SK-N-SH (cell line): Measurements from ENCODE around the gene FNDC3B. TPM values are rescaled to one million over a fixed set of nuclear protein-coding genes. Genes with fewer than 3 reads are reported as not detected.

Experiments used
- CTCF ChIA-PET: fragments of 300-600, 350-600 bp; formaldehyde crosslinking; extraction: SDS; loops from one replicate; lab custom pipeline; 2021; lab: Yijun Ruan, JAX
- POLR2A ChIA-PET: fragments of 350-600 bp; sonication (Branson Sonifier 250); formaldehyde crosslinking; extraction: SDS; loops from one replicate; lab custom pipeline; 2020; ENCODE audit warnings: antibody characterized with exemption, inconsistent platforms; lab: Yijun Ruan, JAX
- DNase-seq: peaks from one replicate; pipeline ENCODE4 v3.0.0; 2012
- H2AFZ ChIP-seq: fragments of 200-600 bp; sonication (generic); 2 replicates; pipeline ENCODE4 v1.8.1; 2016; ENCODE audit warnings: antibody characterized with exemption, mild to moderate bottlenecking, low read depth
- H3F3A ChIP-seq: fragments of 200-600 bp; sonication (generic); replicated peaks from 2 replicates; pipeline ENCODE3; 2016; ENCODE audit warnings: antibody characterized with exemption, mild to moderate bottlenecking; ENCODE audit not compliant: insufficient read depth
- H3K27ac ChIP-seq, 2 experiments: fragments of 200-500 bp in 1 of 2; fragments of 200-600 bp in 1 of 2; sonication (Bioruptor generic) in 1 of 2; sonication (generic), shearing (Covaris generic) in 1 of 2; 2 replicates each; pipeline versions ENCODE4 v1.5.1 to v1.6.1; 2014 to 2016; ENCODE audit warnings: low read depth in 2 of 2, inconsistent platforms in 1 of 2, low read length in 1 of 2, mild to moderate bottlenecking in 1 of 2, mixed read lengths in 1 of 2
- H3K27me3 ChIP-seq: fragments of 200-600 bp; sonication (generic), shearing (Covaris generic); 2 replicates; pipeline ENCODE4 v1.6.1; 2016; ENCODE audit warnings: mixed run types; ENCODE audit not compliant: insufficient read depth
- H3K36me3 ChIP-seq, 2 experiments: fragments of 200-500 bp in 1 of 2; fragments of 200-600 bp in 1 of 2; sonication (Bioruptor generic) in 1 of 2; sonication (generic) in 1 of 2; replicated peaks in 1 of 2; 2 replicates each; pipeline versions ENCODE3 to v1.5.1; 2014 to 2016; ENCODE audit warnings: low read length in 1 of 2, mild to moderate bottlenecking in 1 of 2; ENCODE audit not compliant: insufficient read depth in 2 of 2, control insufficient read depth in 1 of 2
- H3K4me1 ChIP-seq, 2 experiments: fragments of 200-500 bp in 1 of 2; fragments of 200-600 bp in 1 of 2; sonication (Bioruptor generic) in 1 of 2; sonication (generic), shearing (Covaris generic) in 1 of 2; 2 replicates each; pipeline versions ENCODE4 v1.5.1 to v1.6.1; 2014 to 2016; ENCODE audit warnings: low read depth in 1 of 2, low read length in 1 of 2, mixed run types in 1 of 2; ENCODE audit not compliant: insufficient read depth in 2 of 2, control insufficient read depth in 1 of 2
- H3K4me2 ChIP-seq: fragments of 200-600 bp; sonication (generic), shearing (Covaris generic); 2 replicates; pipeline ENCODE4 v1.6.1; 2017; ENCODE audit warnings: mixed run types
- H3K4me3 ChIP-seq, 2 experiments: fragments of 200-500 bp in 1 of 2; fragments of 200-600 bp in 1 of 2; sonication (Bioruptor generic) in 1 of 2; sonication (generic), shearing (Covaris generic) in 1 of 2; 2 replicates each; pipeline versions ENCODE4 v1.5.1 to v1.8.1; 2014 to 2016; ENCODE audit warnings: low read depth in 2 of 2, inconsistent platforms in 1 of 2, low read length in 1 of 2, mild to moderate bottlenecking in 1 of 2, mixed read lengths in 1 of 2, moderate library complexity in 1 of 2
- H3K79me2 ChIP-seq: fragments of 200-600 bp; sonication (generic); 2 replicates; pipeline ENCODE4 v1.8.1; 2017; ENCODE audit warnings: mild to moderate bottlenecking; ENCODE audit not compliant: insufficient read depth
- H3K9ac ChIP-seq: fragments of 200-600 bp; sonication (generic); 2 replicates; pipeline ENCODE4 v1.6.1; 2017; ENCODE audit warnings: mixed run types
- H3K9me2 ChIP-seq: fragments of 200-600 bp; sonication (generic); 2 replicates; pipeline ENCODE4 v1.6.1; 2017; ENCODE audit warnings: mixed run types
- H3K9me3 ChIP-seq: fragments of 200-600 bp; sonication (generic); 2 replicates; pipeline ENCODE4 v1.6.1; 2017; ENCODE audit warnings: mixed run types, mild to moderate bottlenecking, moderate library complexity
- H4K20me1 ChIP-seq: fragments of 200-600 bp; sonication (generic); 2 replicates; pipeline ENCODE4 v1.6.1; 2017; ENCODE audit warnings: mild to moderate bottlenecking, mixed run types; ENCODE audit not compliant: insufficient read depth
- CHD2 ChIP-seq: fragments of 150-350 bp; IDR thresholded peaks from 2 replicates; pipeline ENCODE4 v1.6.1; 2018; ENCODE audit warnings: low read length; ENCODE audit not compliant: partially characterized antibody
- EZH2phosphoT487 ChIP-seq: fragments of 200-600 bp; sonication (generic); IDR thresholded peaks from 2 replicates; pipeline ENCODE4 v1.6.1; 2017; ENCODE audit warnings: low read depth, mixed run types, mild to moderate bottlenecking, antibody characterized with exemption, moderate library complexity, borderline replicate concordance
- FOXM1 ChIP-seq: IDR thresholded peaks from 2 replicates; pipeline ENCODE4 v1.4.0; 2012; ENCODE audit warnings: low read depth, mild to moderate bottlenecking
- GABPA ChIP-seq: IDR thresholded peaks from 2 replicates; pipeline ENCODE4 v1.4.0; 2012; ENCODE audit warnings: low read depth, mild to moderate bottlenecking
- MEF2A ChIP-seq: IDR thresholded peaks from 2 replicates; pipeline ENCODE4 v1.4.0; 2012; ENCODE audit warnings: low read depth, borderline replicate concordance
- NFIC ChIP-seq: IDR thresholded peaks from 2 replicates; pipeline ENCODE4 v1.4.0; 2012; ENCODE audit warnings: borderline replicate concordance
- PBX3 ChIP-seq: IDR thresholded peaks from 2 replicates; pipeline ENCODE4; 2012
- RCOR1 ChIP-seq: fragments of 150-350 bp; IDR thresholded peaks from 2 replicates; pipeline ENCODE4 v1.6.1; 2017; ENCODE audit warnings: antibody characterized with exemption, low read length
- RXRA ChIP-seq: IDR thresholded peaks from 2 replicates; pipeline ENCODE4 v1.4.0; 2012; ENCODE audit warnings: low read depth, mild to moderate bottlenecking, borderline replicate concordance
- SMC3 ChIP-seq: IDR thresholded peaks from 2 replicates; pipeline ENCODE4 v1.6.1; 2012; ENCODE audit warnings: low read depth, low read length, improper control_type of control experiment
- YY1 ChIP-seq: IDR thresholded peaks from 2 replicates; pipeline ENCODE4 v1.4.0; 2012; ENCODE audit warnings: low read depth, mild to moderate bottlenecking
- WGBS: methylation state at CpG from one replicate; pipeline ENCODE4 v1.1.6; 2017; ENCODE audit warnings: low lambda C conversion rate; 5-methylcytosine and 5-hydroxymethylcytosine counted together
- polyA plus RNA-seq, 3 experiments: library from polyadenylated mRNA; depleted of rRNA; stranded (reverse); fragments of >200 nt; gene quantifications; 2 replicates each; pipeline ENCODE4 v1.2.3, GENCODE V29; 2012
- TF ChIP-seq, protein P1 (sequence below): IDR thresholded peaks from 2 replicates; pipeline ENCODE4 v1.4.0; 2012; ENCODE audit warnings: low read depth, borderline replicate concordance

Gene FNDC3B
- polyA plus RNA-seq, 1 of the 3 experiments (the other 2 are of a cell fraction) = 10.4 TPM

- no peak overlapping the region for H3K4me2 ChIP-seq
- H3K9me2 ChIP-seq = no peaks in the 10 kb centered on the region
- no peak overlapping the region for H2AFZ ChIP-seq
- peaks cover 24% of the 10 kb centered on the region for H3K79me2 ChIP-seq
- peaks cover 43 to 76% of the 10 kb centered on the region in 2 experiments for H3K36me3 ChIP-seq
- DNase-seq = no peak
- H3K4me3 ChIP-seq = peak overlapping the region in 1 of 2 experiments; percentile 3; a peak in 1 of 4 replicates
- peaks cover 0 to 5% of the 10 kb centered on the region in 2 experiments; a peak in 1 of 4 replicates for H3K4me1 ChIP-seq
- TF ChIP-seq EZH2phosphoT487 (no peak), MEF2A (no peak)
- TF ChIP-seq, all 33 proteins: peak for 0
- 92% methylated on average over 2 of the region's 2 CpGs for WGBS
- H3K27ac ChIP-seq = no peak overlapping the region
- ChIA-PET POLR2A (no interaction called here), CTCF (interaction anchor here (1.1 kb wide), 1 partner anchor 82 kb away, joined by 3 read pairs; no protein-coding TSS in a partner anchor)
- no peak overlapping the region for H3K9ac ChIP-seq
- H4K20me1 ChIP-seq = no peaks in the 10 kb centered on the region
- H3K27me3 ChIP-seq = no peaks in the 10 kb centered on the region
- no peaks in the 10 kb centered on the region for H3K9me3 ChIP-seq
- H3F3A ChIP-seq = peaks cover 6% of the 10 kb centered on the region
These were observed 340.0 kb downstream of the FNDC3B start for GRCh38 chr3:172379372-172379771.

DNA sequence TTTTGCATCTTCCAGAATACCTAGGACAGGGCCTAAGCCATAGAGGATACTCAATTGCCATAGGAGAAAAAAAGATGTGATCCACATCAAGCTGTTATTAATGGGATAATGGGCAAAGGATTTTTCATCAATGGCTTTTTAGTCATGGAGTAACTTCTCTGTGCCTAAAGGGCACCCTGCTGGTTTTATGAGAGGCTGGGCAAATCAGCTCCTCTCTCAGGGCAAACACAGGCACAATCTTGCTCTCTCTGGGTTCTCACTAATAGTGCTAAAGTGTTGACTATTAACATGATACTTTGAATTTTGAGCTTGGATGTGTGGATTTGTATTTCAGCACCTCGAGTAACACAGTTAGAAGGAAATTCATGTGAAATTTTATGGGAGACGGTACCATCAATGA lies 341.3 kb downstream of the FNDC3B start:
- H3K27ac ChIP-seq = no peak overlapping the region
- no peak overlapping the region for H3K9ac ChIP-seq
- no peaks in the 10 kb centered on the region for H3K9me2 ChIP-seq
- H3K27me3 ChIP-seq = no peaks in the 10 kb centered on the region
- H3F3A ChIP-seq = peaks cover 6% of the 10 kb centered on the region
- H4K20me1 ChIP-seq = no peaks in the 10 kb centered on the region
- H3K79me2 ChIP-seq = peaks cover 30% of the 10 kb centered on the region
- WGBS = 93% methylated on average over 2 of the region's 2 CpGs
- POLR2A ChIA-PET = no interaction called here
- no peak for DNase-seq
- CTCF ChIA-PET = interaction anchor here (1.1 to 1.2 kb wide), 2 partner anchors 11 to 81 kb away, joined by 3 read pairs; no protein-coding TSS in a partner anchor
- peaks cover 0 to 5% of the 10 kb centered on the region in 2 experiments; a peak in 2 of 4 replicates for H3K4me1 ChIP-seq
- peaks cover 43 to 81% of the 10 kb centered on the region in 2 experiments for H3K36me3 ChIP-seq
- H3K4me3 ChIP-seq = no peak overlapping the region
- H3K4me2 ChIP-seq = no peak overlapping the region
- no peaks in the 10 kb centered on the region for H3K9me3 ChIP-seq
- TF ChIP-seq RXRA (no peak), GABPA (no peak), YY1 (no peak), PBX3 (no peak), CHD2 (no peak), RCOR1 (no peak), EZH2phosphoT487 (no peak), FOXM1 (no peak), NFIC (no peak), SMC3 (no peak)
- TF ChIP-seq, protein P1, sequence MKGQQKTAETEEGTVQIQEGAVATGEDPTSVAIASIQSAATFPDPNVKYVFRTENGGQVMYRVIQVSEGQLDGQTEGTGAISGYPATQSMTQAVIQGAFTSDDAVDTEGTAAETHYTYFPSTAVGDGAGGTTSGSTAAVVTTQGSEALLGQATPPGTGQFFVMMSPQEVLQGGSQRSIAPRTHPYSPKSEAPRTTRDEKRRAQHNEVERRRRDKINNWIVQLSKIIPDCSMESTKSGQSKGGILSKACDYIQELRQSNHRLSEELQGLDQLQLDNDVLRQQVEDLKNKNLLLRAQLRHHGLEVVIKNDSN = no peak
- no peak overlapping the region for H2AFZ ChIP-seq
